ENCODE measurements around the gene MEX3A. TPM values are rescaled to one million over a fixed set of nuclear protein-coding genes. Genes with fewer than 3 reads are reported as not detected.

MEX3A gene
- total RNA-seq, 3 donors from 2014 or later (not counting 1 experiment from before 2014, with no cell fraction given): 0.05 to 0.16 (median 0.14) TPM

DNA sequence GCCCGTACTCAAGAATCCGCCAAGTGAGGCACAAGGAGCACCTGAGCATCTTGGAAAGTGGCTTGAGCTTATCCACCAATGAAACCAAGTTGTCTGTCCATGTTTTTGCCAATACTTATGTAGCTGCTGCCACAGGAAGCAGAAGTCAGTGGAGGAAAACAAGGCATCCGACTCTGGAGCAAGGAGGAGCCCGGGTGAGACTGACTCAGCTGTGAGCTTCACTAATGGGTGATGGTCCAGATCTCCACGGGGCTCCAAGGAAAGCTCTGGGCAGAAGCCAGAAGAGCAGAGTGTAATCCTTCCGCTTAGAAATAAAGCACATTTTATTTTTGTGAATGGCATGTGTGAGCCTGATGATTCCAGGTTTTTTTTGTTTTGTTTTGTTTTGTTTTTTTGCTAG, 49.3 kb downstream of the MEX3A start:
- H3K27me3 ChIP-seq (ENCODE audit: control insufficient read depth, insufficient read depth, low read length): no peaks in the 10 kb centered on the region
- Mint-ChIP-seq H3K27ac (no peak overlapping the region), H3K4me3 (no peak overlapping the region), H3K9me3 (no peaks in the 10 kb centered on the region), H3K4me1 (no peaks in the 10 kb centered on the region), H3K27me3 (ENCODE audit: low read depth in 2 of 2) (no peaks in the 10 kb centered on the region), H3K36me3 (no peaks in the 10 kb centered on the region)
- 79% methylated on average over 6 of the region's 6 CpGs for WGBS (ENCODE audit: insufficient coverage)
- ATAC-seq: no peak
- intact Hi-C loops (cut with micrococcal nuclease): no loop called here
- DNase-seq: no peak
- no peak overlapping the region for H3K27ac ChIP-seq (ENCODE audit: low read length)
- no peaks in the 10 kb centered on the region for H3K4me1 ChIP-seq (ENCODE audit: control insufficient read depth, insufficient read depth, low read length)
- no peak overlapping the region for H3K4me3 ChIP-seq (ENCODE audit: low read length)
- H3K36me3 ChIP-seq (ENCODE audit: control insufficient read depth, insufficient read depth, low read length): peaks cover 8% of the 10 kb centered on the region
- TF ChIP-seq, protein P1, sequence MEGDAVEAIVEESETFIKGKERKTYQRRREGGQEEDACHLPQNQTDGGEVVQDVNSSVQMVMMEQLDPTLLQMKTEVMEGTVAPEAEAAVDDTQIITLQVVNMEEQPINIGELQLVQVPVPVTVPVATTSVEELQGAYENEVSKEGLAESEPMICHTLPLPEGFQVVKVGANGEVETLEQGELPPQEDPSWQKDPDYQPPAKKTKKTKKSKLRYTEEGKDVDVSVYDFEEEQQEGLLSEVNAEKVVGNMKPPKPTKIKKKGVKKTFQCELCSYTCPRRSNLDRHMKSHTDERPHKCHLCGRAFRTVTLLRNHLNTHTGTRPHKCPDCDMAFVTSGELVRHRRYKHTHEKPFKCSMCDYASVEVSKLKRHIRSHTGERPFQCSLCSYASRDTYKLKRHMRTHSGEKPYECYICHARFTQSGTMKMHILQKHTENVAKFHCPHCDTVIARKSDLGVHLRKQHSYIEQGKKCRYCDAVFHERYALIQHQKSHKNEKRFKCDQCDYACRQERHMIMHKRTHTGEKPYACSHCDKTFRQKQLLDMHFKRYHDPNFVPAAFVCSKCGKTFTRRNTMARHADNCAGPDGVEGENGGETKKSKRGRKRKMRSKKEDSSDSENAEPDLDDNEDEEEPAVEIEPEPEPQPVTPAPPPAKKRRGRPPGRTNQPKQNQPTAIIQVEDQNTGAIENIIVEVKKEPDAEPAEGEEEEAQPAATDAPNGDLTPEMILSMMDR (IDR thresholded peaks at IDR 0.05): no peak
- no peaks in the 10 kb centered on the region for H3K9me3 ChIP-seq (ENCODE audit: control insufficient read depth, insufficient read depth, low read length)

DNA sequence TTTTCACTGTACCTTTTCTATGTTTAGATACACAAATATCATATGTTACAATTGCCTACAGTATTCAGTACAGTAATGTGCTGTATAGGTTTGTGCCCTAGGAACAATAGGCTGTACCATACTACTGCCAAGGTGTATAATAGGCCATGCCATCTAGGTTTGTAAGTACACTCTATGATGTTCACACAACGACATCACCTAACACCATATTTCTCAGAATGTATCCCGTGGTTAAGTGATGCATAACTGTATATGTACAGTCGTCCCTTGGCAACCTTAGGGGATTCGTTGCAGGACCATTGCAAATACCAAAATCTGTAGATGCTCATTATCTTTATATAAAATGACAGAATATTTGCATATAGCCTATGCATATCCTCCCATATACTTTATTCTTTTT, 55.7 kb downstream of the MEX3A start:
- WGBS (ENCODE audit: insufficient coverage): 88% methylated on average over 4 of the region's 4 CpGs
- H3K4me3 ChIP-seq (ENCODE audit: low read length): no peak overlapping the region
- H3K27ac Mint-ChIP-seq: no peak overlapping the region
- H3K4me1 ChIP-seq (ENCODE audit: control insufficient read depth, insufficient read depth, low read length): no peaks in the 10 kb centered on the region
- no peaks in the 10 kb centered on the region for H3K4me1 Mint-ChIP-seq
- no peak overlapping the region for H3K4me3 Mint-ChIP-seq
- H3K27ac ChIP-seq (ENCODE audit: low read length): no peak overlapping the region
- H3K36me3 ChIP-seq (ENCODE audit: control insufficient read depth, insufficient read depth, low read length): no peaks in the 10 kb centered on the region
- no peaks in the 10 kb centered on the region for H3K9me3 ChIP-seq (ENCODE audit: control insufficient read depth, insufficient read depth, low read length)
- TF ChIP-seq, protein P1 (IDR thresholded peaks at IDR 0.05): no peak
- no peak for DNase-seq
- H3K9me3 Mint-ChIP-seq: no peaks in the 10 kb centered on the region
- no peak for ATAC-seq
- H3K36me3 Mint-ChIP-seq: no peaks in the 10 kb centered on the region
- peaks cover 7 to 8% of the 10 kb centered on the region in 2 donors for H3K27me3 Mint-ChIP-seq (ENCODE audit: low read depth in 2 of 2)
- intact Hi-C loops (cut with micrococcal nuclease): no loop called here
- H3K27me3 ChIP-seq (ENCODE audit: control insufficient read depth, insufficient read depth, low read length): no peaks in the 10 kb centered on the region

DNA sequence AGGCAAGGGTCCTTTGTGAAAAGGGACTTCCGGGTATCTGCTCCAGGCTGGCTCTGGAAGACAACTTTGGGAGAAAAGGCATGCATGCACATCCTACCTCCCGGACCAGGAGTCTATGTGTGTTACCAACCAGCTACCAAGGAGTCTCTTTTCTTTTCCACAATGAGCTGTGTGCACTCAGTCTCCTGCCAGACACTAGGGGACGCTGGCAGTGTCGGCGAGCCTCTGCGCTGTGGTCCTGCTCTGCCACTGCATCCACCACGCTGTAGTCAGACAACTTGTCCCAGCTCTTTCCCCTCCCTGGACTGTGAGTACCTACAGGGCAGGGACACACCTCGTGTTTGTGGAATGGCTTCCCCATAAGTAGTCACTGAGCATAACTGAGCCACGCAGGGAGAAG, 56.4 kb downstream of the MEX3A start:
- Mint-ChIP-seq H3K9me3 (no peaks in the 10 kb centered on the region), H3K27ac (no peak overlapping the region), H3K36me3 (no peaks in the 10 kb centered on the region), H3K4me3 (no peak overlapping the region), H3K27me3 (ENCODE audit: low read depth in 2 of 2) (peaks cover 7 to 8% of the 10 kb centered on the region in 2 donors), H3K4me1 (no peaks in the 10 kb centered on the region)
- H3K9me3 ChIP-seq (ENCODE audit: control insufficient read depth, insufficient read depth, low read length): no peaks in the 10 kb centered on the region
- no peak overlapping the region for H3K4me3 ChIP-seq (ENCODE audit: low read length)
- TF ChIP-seq, protein P1 (IDR thresholded peaks at IDR 0.05): peak; percentile 18
- ATAC-seq (peak; percentile 70 to 84 (median 73)), DNase-seq (peak in 1 of 2 donors; percentile 61)
- intact Hi-C loops (cut with micrococcal nuclease): no loop called here
- no peaks in the 10 kb centered on the region for H3K27me3 ChIP-seq (ENCODE audit: control insufficient read depth, insufficient read depth, low read length)
- H3K27ac ChIP-seq (ENCODE audit: low read length): no peak overlapping the region
- peaks cover 3% of the 10 kb centered on the region for H3K4me1 ChIP-seq (ENCODE audit: control insufficient read depth, insufficient read depth, low read length)
- no peaks in the 10 kb centered on the region for H3K36me3 ChIP-seq (ENCODE audit: control insufficient read depth, insufficient read depth, low read length)
- WGBS (ENCODE audit: insufficient coverage): 17% methylated on average over 9 of the region's 9 CpGs

DNA sequence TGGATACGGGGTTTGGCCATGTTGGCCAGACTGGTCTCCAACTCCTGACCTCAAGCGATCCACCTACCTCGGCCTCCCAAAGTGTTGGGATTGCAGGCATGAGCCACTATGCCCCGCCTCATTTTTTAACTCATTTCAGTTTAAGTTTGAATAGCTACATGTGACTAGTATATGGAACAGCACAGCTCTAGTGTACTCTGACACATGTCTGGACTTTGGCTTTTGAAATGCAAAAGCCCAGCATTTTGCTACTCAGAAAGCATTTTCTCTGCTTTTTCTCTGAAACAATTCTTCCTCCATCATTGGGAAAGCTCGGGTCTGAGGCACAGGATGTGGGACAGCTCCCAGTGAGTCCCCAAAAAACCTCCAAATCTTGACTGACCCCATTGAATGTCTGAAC, 57.5 kb downstream of the MEX3A start:
- WGBS (ENCODE audit: insufficient coverage): 91% methylated on average over 5 of the region's 5 CpGs

More for the DNA sequence above, 57.5 kb downstream of the MEX3A start:
- Histone ChIP-seq H3K4me1 (ENCODE audit: control insufficient read depth, insufficient read depth, low read length) (peaks cover 10% of the 10 kb centered on the region), H3K27me3 (ENCODE audit: control insufficient read depth, insufficient read depth, low read length) (no peaks in the 10 kb centered on the region), H3K27ac (ENCODE audit: low read length) (no peak overlapping the region), H3K36me3 (ENCODE audit: control insufficient read depth, insufficient read depth, low read length) (no peaks in the 10 kb centered on the region), H3K4me3 (ENCODE audit: low read length) (no peak overlapping the region), H3K9me3 (ENCODE audit: control insufficient read depth, insufficient read depth, low read length) (no peaks in the 10 kb centered on the region)
- intact Hi-C loops (cut with micrococcal nuclease): no loop called here
- Mint-ChIP-seq H3K27me3 (ENCODE audit: low read depth in 2 of 2) (peaks cover 7 to 8% of the 10 kb centered on the region in 2 donors), H3K4me3 (no peak overlapping the region), H3K9me3 (no peaks in the 10 kb centered on the region), H3K36me3 (no peaks in the 10 kb centered on the region), H3K27ac (no peak overlapping the region), H3K4me1 (peaks cover 7% of the 10 kb centered on the region in 2 donors)
- ATAC-seq (no peak), DNase-seq (no peak)
- TF ChIP-seq, protein P1 (IDR thresholded peaks at IDR 0.05): no peak

Measured in natural killer cell (primary cell).